ENCODE data around the gene TMEM171. TPM values are rescaled to one million over a fixed set of nuclear protein-coding genes. Genes with fewer than 3 reads are reported as not detected.

TMEM171 gene
- total and polyA plus RNA-seq, 2 of the 4 experiments (the other 2 are of a cell fraction), result 3.0 to 5.1 TPM

GRCh38 chr5:73143716-73144115, 23.3 kb downstream of the TMEM171 start:
- H3K27me3 ChIP-seq (ENCODE audit: control insufficient read depth, insufficient read depth, low read length), result peaks cover 9% of the 10 kb centered on the region
- no peaks in the 10 kb centered on the region for H3K36me3 ChIP-seq (ENCODE audit: control insufficient read depth, insufficient read depth, low read length)
- H3K4me2 ChIP-seq (ENCODE audit: low read depth, low read length), result no peak overlapping the region
- no peaks in the 10 kb centered on the region for H4K20me1 ChIP-seq (ENCODE audit: insufficient read depth, low read length)
- H3K18ac ChIP-seq (ENCODE audit: low read depth, low read length), result no peak overlapping the region
- ChIA-PET POLR2A (ENCODE audit: unreplicated experiment) (no interaction called here), CTCF (no interaction called here)
- BruUV-seq (replicated peaks), result no TSS peak
- no peak overlapping the region for H2BK120ac ChIP-seq (ENCODE audit: low read depth, low read length)
- dilution Hi-C loops (cut with HindIII; ENCODE audit: low sequenced_read_pairs, unreplicated experiment), result no loop called here
- ATAC-seq (ENCODE audit: low read depth) (no peak), DNase-seq (no peak)
- H3K4me3 ChIP-seq (ENCODE audit: insufficient read depth, low read depth, low read length), result no peak overlapping the region
- H3K14ac ChIP-seq (replicated peaks; ENCODE audit: low read depth, low read length), result no peak overlapping the region
- no peak overlapping the region for H3K23ac ChIP-seq (ENCODE audit: low read depth, low read length)
- H4K91ac ChIP-seq (ENCODE audit: insufficient read depth, low read depth, low read length), result no peak overlapping the region
- H2AFZ ChIP-seq (replicated peaks; ENCODE audit: low read length, poor library complexity), result peak overlapping the region; percentile 16
- no peaks in the 10 kb centered on the region for H3K9me3 ChIP-seq (ENCODE audit: control insufficient read depth, insufficient read depth, low read length)
- H4K8ac ChIP-seq (ENCODE audit: low read depth in 2 of 2, low read length in 2 of 2), result no peak overlapping the region
- H3K4me1 ChIP-seq (ENCODE audit: control insufficient read depth, insufficient read depth, low read length), result no peaks in the 10 kb centered on the region
- no peaks in the 10 kb centered on the region for H3K79me1 ChIP-seq (ENCODE audit: low read depth in 1 of 2, low read length in 2 of 2)
- no peak overlapping the region for H2AK9ac ChIP-seq (replicated peaks; ENCODE audit: low read depth, low read length, poor library complexity)
- H2BK15ac ChIP-seq (ENCODE audit: low read depth, low read length), result no peak overlapping the region
- no peak overlapping the region for H3K4ac ChIP-seq (ENCODE audit: low read depth, low read length)
- H3K27ac ChIP-seq (ENCODE audit: insufficient read depth, low read length), result no peak overlapping the region
- no peak overlapping the region for H3K9ac ChIP-seq (ENCODE audit: low read depth, low read length)
- no peak overlapping the region for H2BK20ac ChIP-seq (ENCODE audit: low read depth, low read length)
- 83% methylated on average over 1 of the region's 6 CpGs; no CpG with 5 or more reads in 1 of the 2 experiments for WGBS, 2 experiments (ENCODE audit: extremely low coverage in 2 of 2, insufficient read length in 1 of 2)
- intact Hi-C loops (cut with micrococcal nuclease), result no loop called here
- no peak overlapping the region for H2AK5ac ChIP-seq (ENCODE audit: low read depth, low read length)
- TF ChIP-seq RCOR1 (IDR thresholded peaks at IDR 0.05; ENCODE audit: insufficient replicate concordance, low read length) (no peak), NFE2L2 (IDR thresholded peaks at IDR 0.05; ENCODE audit: low read depth, low read length) (no peak), RAD21 (IDR thresholded peaks at IDR 0.05; ENCODE audit: low read length) (no peak), POLR2A (IDR thresholded peaks at IDR 0.05; ENCODE audit: low read depth, low read length) (no peak), SMC3 (IDR thresholded peaks at IDR 0.05; ENCODE audit: low read depth, low read length) (no peak), CEBPB (IDR thresholded peaks at IDR 0.05; ENCODE audit: low read depth, low read length) (no peak), MAZ (IDR thresholded peaks at IDR 0.05; ENCODE audit: borderline replicate concordance, low read depth, low read length) (no peak), CHD1 (IDR thresholded peaks at IDR 0.05; ENCODE audit: low read depth, low read length) (no peak), MXI1 (IDR thresholded peaks at IDR 0.05; ENCODE audit: borderline replicate concordance, low read depth, low read length) (no peak), BHLHE40 (IDR thresholded peaks at IDR 0.05; ENCODE audit: low read depth, low read length) (no peak)
- TF ChIP-seq, protein P1, sequence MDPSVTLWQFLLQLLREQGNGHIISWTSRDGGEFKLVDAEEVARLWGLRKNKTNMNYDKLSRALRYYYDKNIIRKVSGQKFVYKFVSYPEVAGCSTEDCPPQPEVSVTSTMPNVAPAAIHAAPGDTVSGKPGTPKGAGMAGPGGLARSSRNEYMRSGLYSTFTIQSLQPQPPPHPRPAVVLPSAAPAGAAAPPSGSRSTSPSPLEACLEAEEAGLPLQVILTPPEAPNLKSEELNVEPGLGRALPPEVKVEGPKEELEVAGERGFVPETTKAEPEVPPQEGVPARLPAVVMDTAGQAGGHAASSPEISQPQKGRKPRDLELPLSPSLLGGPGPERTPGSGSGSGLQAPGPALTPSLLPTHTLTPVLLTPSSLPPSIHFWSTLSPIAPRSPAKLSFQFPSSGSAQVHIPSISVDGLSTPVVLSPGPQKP (IDR thresholded peaks at IDR 0.05; ENCODE audit: borderline replicate concordance, low read depth, low read length), result no peak
- in situ Hi-C loops (cut with MboI; ENCODE audit: low sequenced_read_pairs), result no loop called here
- no peak overlapping the region for H4K5ac ChIP-seq (ENCODE audit: low read depth, low read length)
- no peak overlapping the region for H2BK5ac ChIP-seq (ENCODE audit: low read depth, low read length, poor library complexity, severe bottlenecking)
- no peaks in the 10 kb centered on the region for H3K9me1 ChIP-seq (ENCODE audit: insufficient read depth, low read length)
- H3K56ac ChIP-seq (ENCODE audit: extremely low read depth, insufficient read depth, low read length), result no peak overlapping the region
